DMS53 treated with DMSO at 0.1 percent for 48 hours (cell line): ENCODE data around the gene MRTFB.
A peak's percentile ranks its signal among the peaks of the same experiment; 100 is the strongest.

ENCODE experiments used
- DNase-seq: peaks from one replicate; lab custom pipeline; 2025; ENCODE audit not compliant: unreplicated experiment; lab: John Stamatoyannopoulos, UW

Gene MRTFB

GRCh38 chr16:14280541-14280940, 209.4 kb downstream of the MRTFB start:
- DNase-seq = no peak

- DNase-seq = no peak
Measured at GRCh38 chr16:14283786-14284185, 212.7 kb downstream of the MRTFB start.

GRCh38 chr16:14284371-14284770, 213.3 kb downstream of the MRTFB start:
- DNase-seq = no peak

GRCh38 chr16:14284930-14285512, 213.9 kb downstream of the MRTFB start:
- DNase-seq = peak; percentile 46

GRCh38 chr16:14285513-14286367, 214.6 kb downstream of the MRTFB start:
- DNase-seq = peak; percentile 57

- DNase-seq = no peak
Measured at GRCh38 chr16:14286368-14287230, 215.5 kb downstream of the MRTFB start.

GRCh38 chr16:14289692-14290340, 218.7 kb downstream of the MRTFB start:
- DNase-seq = peak; percentile 71

GRCh38 chr16:14291286-14291685, 220.2 kb downstream of the MRTFB start:
- no peak for DNase-seq

GRCh38 chr16:14292051-14292825, 221.1 kb downstream of the MRTFB start:
- DNase-seq = no peak

GRCh38 chr16:14296663-14297062, 225.5 kb downstream of the MRTFB start:
- no peak for DNase-seq

GRCh38 chr16:14298374-14299122, 227.4 kb downstream of the MRTFB start:
- no peak for DNase-seq

- peak; percentile 52 for DNase-seq
Measured at GRCh38 chr16:14300705-14301168, 229.6 kb downstream of the MRTFB start.

- DNase-seq = no peak
Measured at GRCh38 chr16:14301169-14302030, 230.3 kb downstream of the MRTFB start.

- DNase-seq = peak; percentile 17
Measured at GRCh38 chr16:14302031-14302398, 230.9 kb downstream of the MRTFB start.

GRCh38 chr16:14302399-14303181, 231.5 kb downstream of the MRTFB start:
- no peak for DNase-seq

GRCh38 chr16:14303182-14303618, 232.1 kb downstream of the MRTFB start:
- no peak for DNase-seq

- no peak for DNase-seq
Measured at GRCh38 chr16:14303639-14304394, 232.7 kb downstream of the MRTFB start.
